Osteocyte (in vitro differentiated cells): ENCODE measurements around the gene TARBP1. TPM values are rescaled to one million over a fixed set of nuclear protein-coding genes. Genes with fewer than 3 reads are reported as not detected.
A peak's percentile ranks its signal among the peaks of the same experiment; 100 is the strongest.

ENCODE experiments used
- DNase-seq: peaks from one replicate; pipeline ENCODE4 v3.0.0; 2021; ENCODE audit warnings: mixed read lengths; ENCODE audit not compliant: unreplicated experiment; ENCODE audit errors: extremely low spot score
- H3K27ac Mint-ChIP-seq: one replicate; pipeline ENCODE4 v1.8.0; 2021; ENCODE audit warnings: mild to moderate bottlenecking, mixed read lengths; ENCODE audit not compliant: unreplicated experiment
- H3K27me3 Mint-ChIP-seq: one replicate; pipeline ENCODE4 v1.8.0; 2021; ENCODE audit warnings: mixed read lengths; ENCODE audit not compliant: unreplicated experiment
- H3K36me3 Mint-ChIP-seq: one replicate; pipeline ENCODE4 v1.8.0; 2021; ENCODE audit warnings: mixed read lengths; ENCODE audit not compliant: unreplicated experiment
- H3K4me1 Mint-ChIP-seq: one replicate; pipeline ENCODE4 v1.8.0; 2021; ENCODE audit warnings: mixed read lengths; ENCODE audit not compliant: unreplicated experiment
- H3K4me3 Mint-ChIP-seq: one replicate; pipeline ENCODE4 v1.8.0; 2021; ENCODE audit warnings: mild to moderate bottlenecking, moderate library complexity, mixed read lengths; ENCODE audit not compliant: unreplicated experiment
- H3K9me3 Mint-ChIP-seq: one replicate; pipeline ENCODE4 v1.8.0; 2021; ENCODE audit warnings: mixed read lengths; ENCODE audit not compliant: unreplicated experiment
- CTCF ChIP-seq: fragments of 200-600 bp; sonication (generic); IDR thresholded peaks from 2 replicates; pipeline ENCODE4 v1.5.0; 2021; ENCODE audit warnings: antibody characterized with exemption, mild to moderate bottlenecking, moderate library complexity
- total RNA-seq: library from RNA; stranded (reverse); gene quantifications from 2 replicates; pipeline ENCODE4 v1.2.1, GENCODE V29; 2021

Gene TARBP1
- total RNA-seq, 1 donor from 2014 or later = 19.0 TPM

- no peak for DNase-seq
- Mint-ChIP-seq H3K4me1 (peaks cover 8% of the 10 kb centered on the region), H3K27me3 (no peaks in the 10 kb centered on the region), H3K9me3 (no peaks in the 10 kb centered on the region), H3K36me3 (no peaks in the 10 kb centered on the region), H3K4me3 (no peak overlapping the region), H3K27ac (no peak overlapping the region)
- no peak for TF ChIP-seq CTCF
Measured at GRCh38 chr1:234489698-234490077, 10.7 kb upstream of the TARBP1 start.

GRCh38 chr1:234489007-234489697 is 10.2 kb upstream of the TARBP1 start:
- no peaks in the 10 kb centered on the region for H3K27me3 Mint-ChIP-seq
- no peak for TF ChIP-seq CTCF
- H3K4me3 Mint-ChIP-seq = no peak overlapping the region
- H3K27ac Mint-ChIP-seq = no peak overlapping the region
- DNase-seq = no peak
- no peaks in the 10 kb centered on the region for H3K9me3 Mint-ChIP-seq
- H3K36me3 Mint-ChIP-seq = no peaks in the 10 kb centered on the region
- H3K4me1 Mint-ChIP-seq = peaks cover 6% of the 10 kb centered on the region

- Mint-ChIP-seq H3K36me3 (no peaks in the 10 kb centered on the region), H3K4me1 (peaks cover 6% of the 10 kb centered on the region), H3K27ac (no peak overlapping the region), H3K27me3 (peaks cover 5% of the 10 kb centered on the region), H3K9me3 (no peaks in the 10 kb centered on the region), H3K4me3 (no peak overlapping the region)
- no peak for TF ChIP-seq CTCF
- DNase-seq = no peak
Measured at GRCh38 chr1:234488054-234489006, 9.4 kb upstream of the TARBP1 start.

- no peak overlapping the region for H3K4me3 Mint-ChIP-seq
- no peaks in the 10 kb centered on the region for H3K9me3 Mint-ChIP-seq
- no peaks in the 10 kb centered on the region for H3K36me3 Mint-ChIP-seq
- peaks cover 17% of the 10 kb centered on the region for H3K27me3 Mint-ChIP-seq
- H3K27ac Mint-ChIP-seq = no peak overlapping the region
- H3K4me1 Mint-ChIP-seq = peaks cover 6% of the 10 kb centered on the region
- no peak for DNase-seq
- TF ChIP-seq CTCF = peak; percentile 79
Measured at GRCh38 chr1:234486858-234487840, 8.2 kb upstream of the TARBP1 start.
